A673 (cell line): ENCODE measurements around the gene TYRO3. TPM values are rescaled to one million over a fixed set of nuclear protein-coding genes. Genes with fewer than 3 reads are reported as not detected.

ENCODE experiments used
- BruUV-seq: library from RNA; stranded (reverse); fragments of 400-500 nt; replicated peaks from 2 replicates; lab custom pipeline; 2021; lab: Mats Ljungman, UMichigan
- CTCF ChIA-PET: fragments of 300-600 bp; sonication (Branson Sonifier 250); formaldehyde crosslinking; loops from one replicate; lab custom pipeline; 2022; ENCODE audit warnings: antibody characterized with exemption; lab: Charles Lee
- POLR2A ChIA-PET: fragments of 300-600 bp; sonication (Branson Sonifier 250); formaldehyde crosslinking; loops from one replicate; lab custom pipeline; 2022; ENCODE audit warnings: antibody characterized with exemption; ENCODE audit not compliant: low non-redundant PET; lab: Charles Lee
- DNase-seq: peaks from one replicate; pipeline ENCODE4 v3.0.0-alpha.2; 2015; ENCODE audit warnings: low spot score
- H3K27ac ChIP-seq: fragments of 200-600 bp; sonication (generic); 2 replicates; pipeline ENCODE4 v1.5.1; 2016; ENCODE audit warnings: mixed run types, low read depth, mild to moderate bottlenecking, mixed read lengths, antibody characterized with exemption, low read length; ENCODE audit not compliant: poor library complexity, severe bottlenecking
- H3K27me3 ChIP-seq: fragments of 200-600 bp; sonication (generic); replicated peaks from 2 replicates; pipeline ENCODE4 v1.6.1; 2017; ENCODE audit warnings: mixed run types, low read depth, mild to moderate bottlenecking, mixed read lengths, antibody characterized with exemption, low read length; ENCODE audit not compliant: insufficient read depth, poor library complexity
- H3K36me3 ChIP-seq: fragments of 200-600 bp; sonication (generic); 2 replicates; pipeline ENCODE4 v1.6.1; 2016; ENCODE audit warnings: mixed run types, mild to moderate bottlenecking, mixed read lengths, antibody characterized with exemption, low read length; ENCODE audit not compliant: insufficient read depth, poor library complexity, severe bottlenecking
- H3K4me1 ChIP-seq: fragments of 200-600 bp; sonication (generic); 2 replicates; pipeline ENCODE4 v1.6.1; 2017; ENCODE audit warnings: mixed run types, mild to moderate bottlenecking, mixed read lengths, antibody characterized with exemption, low read length; ENCODE audit not compliant: insufficient read depth, poor library complexity, severe bottlenecking
- H3K4me3 ChIP-seq: fragments of 200-600 bp; sonication (generic); 2 replicates; pipeline ENCODE4 v1.5.1; 2016; ENCODE audit warnings: low read depth, mixed run types, mild to moderate bottlenecking, mixed read lengths, low read length; ENCODE audit not compliant: poor library complexity, severe bottlenecking
- H3K9me3 ChIP-seq: fragments of 200-600 bp; sonication (generic); 2 replicates; pipeline ENCODE4 v1.6.1; 2016; ENCODE audit warnings: mixed run types, low read depth, mild to moderate bottlenecking, mixed read lengths, antibody characterized with exemption, low read length; ENCODE audit not compliant: poor library complexity, severe bottlenecking
- CTCF ChIP-seq: fragments of 300-800, 200-600 bp; sonication (generic); conservative IDR thresholded peaks from 2 replicates; pipeline ENCODE4 v1.5.1; 2017; ENCODE audit warnings: low read depth, mild to moderate bottlenecking, antibody characterized with exemption, low read length, moderate library complexity, mixed read lengths
- EZH2 ChIP-seq: fragments of 200-600 bp; sonication (generic); IDR thresholded peaks from 2 replicates; pipeline ENCODE4 v1.6.1; 2017; ENCODE audit warnings: borderline replicate concordance, low read depth, mild to moderate bottlenecking, mixed read lengths, antibody characterized with exemption, low read length; ENCODE audit not compliant: poor library complexity, severe bottlenecking
- intact Hi-C: fragments of 100-400 bp; cut with micrococcal nuclease; formaldehyde crosslinking; loops from one replicate; pipeline ENCODE4 v1.10.0; 2022; ENCODE audit not compliant: unreplicated experiment
- total RNA-seq: library from RNA; stranded (reverse); gene quantifications from 2 replicates; pipeline ENCODE4 v1.2.3, GENCODE V29; 2021

The TYRO3 gene
- total RNA-seq, 1 experiment from 2014 or later, result 26.0 TPM

DNA sequence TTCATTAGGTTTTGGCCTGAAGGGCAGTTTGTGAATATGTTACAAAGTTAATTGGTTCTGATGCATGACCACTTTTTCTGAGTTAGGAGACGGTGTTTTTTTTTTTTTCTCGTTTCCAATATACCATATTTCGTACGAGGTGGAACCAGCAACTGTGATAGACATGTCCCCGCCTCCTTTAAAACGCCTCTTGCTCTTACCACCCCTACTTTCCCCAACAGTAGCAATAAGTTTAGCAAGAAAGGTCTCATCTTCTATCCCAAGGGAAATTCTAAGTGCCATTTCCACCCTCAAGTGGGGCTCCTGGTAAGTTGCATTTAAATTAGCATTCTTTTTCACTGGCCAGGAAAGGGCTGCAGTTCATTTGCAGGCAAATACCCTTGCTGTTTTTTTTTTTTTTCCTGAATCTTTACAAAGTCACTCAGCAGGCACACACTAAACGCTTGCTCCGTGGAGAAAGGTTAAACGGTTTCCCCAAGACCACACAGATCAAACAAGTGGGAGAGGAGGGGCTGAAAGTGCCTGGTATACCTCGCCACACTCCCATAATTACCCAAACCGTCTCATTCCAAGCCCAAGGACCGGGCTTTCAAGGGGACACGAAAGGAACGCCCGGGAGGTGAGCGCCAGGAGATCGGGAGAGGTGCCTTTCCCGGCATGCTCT lies 61.7 kb downstream of the TYRO3 start:
- no peaks in the 10 kb centered on the region for H3K9me3 ChIP-seq
- peaks cover 10% of the 10 kb centered on the region for H3K4me1 ChIP-seq
- TSS peak; percentile 58 for BruUV-seq
- no peak for DNase-seq
- TF ChIP-seq EZH2, result no peak
- no peak for TF ChIP-seq CTCF
- no peaks in the 10 kb centered on the region for H3K27me3 ChIP-seq
- intact Hi-C loops, result no loop called here
- CTCF ChIA-PET, result no interaction called here
- peak overlapping the region; percentile 80 for H3K27ac ChIP-seq
- H3K36me3 ChIP-seq, result no peaks in the 10 kb centered on the region
- POLR2A ChIA-PET, result interaction anchor here (0.5 to 0.7 kb wide), 2 partner anchors 40 to 516 kb away, joined by 3 to 4 read pairs; no protein-coding TSS in a partner anchor
- peak overlapping the region; percentile 51 for H3K4me3 ChIP-seq

- ChIA-PET CTCF (interaction anchor here (0.6 kb wide), 1 partner anchor 17 kb away, joined by 7 read pairs; no protein-coding TSS in a partner anchor), POLR2A (interaction anchor here (0.5 kb wide), 1 partner anchor 40 kb away, joined by 3 read pairs; no protein-coding TSS in a partner anchor)
- no TSS peak for BruUV-seq
- Histone ChIP-seq H3K9me3 (no peaks in the 10 kb centered on the region), H3K4me3 (peak overlapping the region; percentile 51), H3K27ac (peak overlapping the region; percentile 80), H3K4me1 (peaks cover 10% of the 10 kb centered on the region), H3K27me3 (no peaks in the 10 kb centered on the region), H3K36me3 (no peaks in the 10 kb centered on the region)
- peak; percentile 91 for DNase-seq
- intact Hi-C loops, result no loop called here
- no peak for TF ChIP-seq EZH2
- no peak for TF ChIP-seq CTCF
Measured at GRCh38 chr15:41621200-41622193, 62.5 kb downstream of the TYRO3 start.

DNA sequence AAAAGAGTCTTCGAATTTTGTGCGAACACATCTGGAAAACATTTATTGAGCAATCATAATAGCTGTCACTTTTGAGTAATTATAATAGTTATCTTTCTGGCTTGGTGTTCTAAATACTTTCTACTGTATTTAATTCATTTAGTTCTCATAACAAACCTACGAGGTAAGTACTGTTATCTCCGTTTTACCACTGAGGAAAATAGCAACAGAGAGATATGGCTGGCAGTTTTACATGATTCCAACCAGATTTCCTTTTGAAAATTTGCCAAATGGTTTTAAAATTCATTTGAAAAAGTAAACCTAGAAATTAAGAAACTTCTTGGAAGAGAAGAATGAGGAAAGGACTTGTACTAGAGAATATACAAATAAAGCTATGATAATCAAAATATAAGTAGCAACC lies 63.9 kb downstream of the TYRO3 start:
- Histone ChIP-seq H3K4me1 (peaks cover 10% of the 10 kb centered on the region), H3K36me3 (no peaks in the 10 kb centered on the region), H3K9me3 (no peaks in the 10 kb centered on the region), H3K27ac (no peak overlapping the region), H3K27me3 (no peaks in the 10 kb centered on the region), H3K4me3 (no peak overlapping the region)
- ChIA-PET POLR2A (no interaction called here), CTCF (no interaction called here)
- intact Hi-C loops, result no loop called here
- no peak for DNase-seq
- TF ChIP-seq EZH2 (no peak), CTCF (no peak)
- no TSS peak for BruUV-seq
